SK-N-SH treated with all-trans-retinoic acid at 6 μM for 48 hours (cell line): Measurements from ENCODE around the gene PDE6A.

Experiments
- CSDC2 ChIP-seq: fragments of 250-450 bp; sonication (Bioruptor Pico); IDR thresholded peaks from 2 replicates; pipeline ENCODE4 v1.5.0; 2020; ENCODE audit warnings: mild to moderate bottlenecking, moderate library complexity
- GLIS3 ChIP-seq: fragments of 250-450 bp; sonication (Bioruptor Pico); IDR thresholded peaks from 2 replicates; pipeline ENCODE4 v1.5.0; 2020; ENCODE audit warnings: mild to moderate bottlenecking, moderate library complexity
- PATZ1 ChIP-seq: fragments of 250-450 bp; sonication (Bioruptor Pico); IDR thresholded peaks from 2 replicates; pipeline ENCODE4 v1.8.0; 2020; ENCODE audit warnings: mild to moderate bottlenecking, moderate library complexity, borderline replicate concordance
- ZNF70 ChIP-seq: fragments of 450-650 bp; formaldehyde crosslinking; IDR thresholded peaks from 2 replicates; pipeline ENCODE4 v1.5.0; 2020; ENCODE audit warnings: mild to moderate bottlenecking, moderate library complexity
- TF ChIP-seq, protein P1 (sequence below): fragments of 250-450 bp; sonication (Bioruptor Pico); IDR thresholded peaks from 2 replicates; pipeline ENCODE4 v1.5.1; 2020; ENCODE audit warnings: low read depth, mild to moderate bottlenecking, moderate library complexity

- TF ChIP-seq PATZ1 = no peak
- no peak for TF ChIP-seq CSDC2 (CRISPR knock-in tag)
- TF ChIP-seq GLIS3 (CRISPR knock-in tag) = no peak
- no peak for TF ChIP-seq ZNF70 (CRISPR knock-in tag)
- TF ChIP-seq, protein P1, sequence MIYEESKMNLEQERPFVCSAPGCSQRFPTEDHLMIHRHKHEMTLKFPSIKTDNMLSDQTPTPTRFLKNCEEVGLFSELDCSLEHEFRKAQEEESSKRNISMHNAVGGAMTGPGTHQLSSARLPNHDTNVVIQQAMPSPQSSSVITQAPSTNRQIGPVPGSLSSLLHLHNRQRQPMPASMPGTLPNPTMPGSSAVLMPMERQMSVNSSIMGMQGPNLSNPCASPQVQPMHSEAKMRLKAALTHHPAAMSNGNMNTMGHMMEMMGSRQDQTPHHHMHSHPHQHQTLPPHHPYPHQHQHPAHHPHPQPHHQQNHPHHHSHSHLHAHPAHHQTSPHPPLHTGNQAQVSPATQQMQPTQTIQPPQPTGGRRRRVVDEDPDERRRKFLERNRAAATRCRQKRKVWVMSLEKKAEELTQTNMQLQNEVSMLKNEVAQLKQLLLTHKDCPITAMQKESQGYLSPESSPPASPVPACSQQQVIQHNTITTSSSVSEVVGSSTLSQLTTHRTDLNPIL (CRISPR knock-in tag) = no peak
Measured at GRCh38 chr5:149840226-149840825, 104.3 kb downstream of the PDE6A start.
